H1 (cell line): ENCODE data around the gene MFSD2A. TPM values are rescaled to one million over a fixed set of nuclear protein-coding genes. Genes with fewer than 3 reads are reported as not detected.

Source experiments
- E2F6 ChIP-seq: IDR thresholded peaks from 2 replicates; pipeline ENCODE4 v1.6.1; 2012; ENCODE audit warnings: inconsistent platforms
- EP300 ChIP-seq, 2 experiments: IDR thresholded peaks; 1 replicate in 1 of 2; 2 replicates in 1 of 2; pipeline ENCODE4 v1.6.1; 2011 to 2012; ENCODE audit warnings: low read depth in 2 of 2, low read length in 2 of 2, mild to moderate bottlenecking in 2 of 2, borderline replicate concordance in 1 of 2, inconsistent platforms in 1 of 2, moderate library complexity in 1 of 2
- GTF2F1 ChIP-seq: IDR thresholded peaks from 2 replicates; pipeline ENCODE4 v1.6.1; 2012; ENCODE audit warnings: low read depth, low read length, improper control_type of control experiment, borderline replicate concordance
- HDAC2 ChIP-seq, 2 experiments: fragments of 300-600 bp in 1 of 2; sonication (generic) in 1 of 2; IDR thresholded peaks; 2 replicates each; pipeline ENCODE4 v1.6.1; 2011 to 2012; ENCODE audit warnings: low read depth in 2 of 2, low read length in 2 of 2, mild to moderate bottlenecking in 2 of 2, moderate library complexity in 2 of 2, borderline replicate concordance in 1 of 2, inconsistent platforms in 1 of 2
- POLR2AphosphoS5 ChIP-seq: IDR thresholded peaks from 2 replicates; pipeline ENCODE4 v1.6.1; 2011; ENCODE audit warnings: low read depth, low read length
- RFX5 ChIP-seq: IDR thresholded peaks from 2 replicates; pipeline ENCODE4 v1.6.1; 2011; ENCODE audit warnings: low read depth, low read length, improper control_type of control experiment, borderline replicate concordance
- TAF7 ChIP-seq: optimal IDR thresholded peaks from 2 replicates; pipeline ENCODE3; 2011; ENCODE audit warnings: low read depth, mild to moderate bottlenecking, inconsistent platforms, low read length, moderate library complexity, borderline replicate concordance
- polyA plus RNA-seq, 7 experiments: library from polyadenylated mRNA; depleted of rRNA in 3 of 7; stranded (reverse) in 5 of 7; unstranded in 2 of 7; fragments of >200 nt in 5 of 7; fragments of 200-250 nt in 2 of 7; gene quantifications; 1 replicate in 5 of 7; 2 replicates in 1 of 7; 4 replicates in 1 of 7; pipeline versions ENCODE4 v1.2.1 to v1.2.3, GENCODE V29; 2011 to 2013; ENCODE audit warnings: missing spikeins in 2 of 7, mixed read lengths in 2 of 7
- total RNA-seq: library from RNA; stranded (reverse); fragmentation: NEBNext Ultra II Directional; extraction: Animal tissue kit (Norgen Biotek cat#: 25700); gene quantifications from 2 replicates; pipeline ENCODE4 v1.2.1, GENCODE V29; 2021

MFSD2A gene
- total and polyA plus RNA-seq, 2 of the 8 experiments (the other 6 are each of a cell fraction or from before 2014, with no cell fraction given) = 18.3 to 25.9 TPM

GRCh38 chr1:39927538-39927937 lies 27.4 kb upstream of the MFSD2A start (continued):
- TF ChIP-seq E2F6 = no peak
- TF ChIP-seq GTF2F1 = no peak
- TF ChIP-seq HDAC2 (IDR thresholded peaks at IDR 0.05; ENCODE audit: borderline replicate concordance in 1 of 2, low read depth in 2 of 2, low read length in 2 of 2) = no peak
- TF ChIP-seq EP300 (IDR thresholded peaks at IDR 0.05; ENCODE audit: borderline replicate concordance in 1 of 2, low read depth in 2 of 2, low read length in 2 of 2) = no peak
- TF ChIP-seq RFX5 = no peak
- no peak for TF ChIP-seq TAF7
- TF ChIP-seq POLR2AphosphoS5 = no peak
